Gastrocnemius medialis (tissue), 4 donors: ENCODE measurements around the gene ANKMY1.

Experiments
- POLR2A ChIP-seq, 2 donors: fragments of 450-650 bp; IDR thresholded peaks; one replicate each; pipeline ENCODE4 v1.6.1; 2017; ENCODE audit warnings: antibody characterized with exemption in 2 of 2, mild to moderate bottlenecking in 2 of 2, moderate library complexity in 2 of 2
- TF ChIP-seq, protein P1 (sequence below), 5 experiments: fragments of 450-650 bp in 3 of 5; fragments of 200-600 bp in 2 of 5; sonication (generic) in 2 of 5; IDR thresholded peaks in 4 of 5; conservative IDR thresholded peaks in 1 of 5; 1 replicate in 4 of 5; 2 replicates in 1 of 5; pipeline ENCODE4 v1.5.1; 2016 to 2019; ENCODE audit warnings: antibody characterized with exemption in 5 of 5, mild to moderate bottlenecking in 3 of 5, moderate library complexity in 3 of 5

DNA sequence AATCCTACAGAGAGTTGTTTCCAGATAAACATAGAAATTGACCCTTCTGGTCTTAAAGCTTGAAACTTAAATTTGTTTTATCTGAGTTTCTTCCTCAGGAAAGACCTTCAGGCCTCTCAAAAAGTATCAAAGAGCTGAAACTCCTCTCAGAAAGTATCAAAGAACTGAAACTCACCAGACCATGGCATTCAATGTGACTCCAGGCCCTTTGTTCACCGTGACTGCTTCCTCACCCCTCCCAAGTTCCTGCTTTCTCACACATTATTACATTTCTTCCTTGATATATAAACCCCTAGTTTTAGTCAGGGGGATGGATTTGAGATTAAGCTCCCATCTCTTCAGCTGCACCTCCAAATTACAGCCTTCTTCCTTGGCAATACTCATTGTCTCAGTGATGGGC, 6.0 kb downstream of the ANKMY1 start:
- TF ChIP-seq POLR2A (IDR thresholded peaks at IDR 0.05): no peak
- TF ChIP-seq, protein P1, sequence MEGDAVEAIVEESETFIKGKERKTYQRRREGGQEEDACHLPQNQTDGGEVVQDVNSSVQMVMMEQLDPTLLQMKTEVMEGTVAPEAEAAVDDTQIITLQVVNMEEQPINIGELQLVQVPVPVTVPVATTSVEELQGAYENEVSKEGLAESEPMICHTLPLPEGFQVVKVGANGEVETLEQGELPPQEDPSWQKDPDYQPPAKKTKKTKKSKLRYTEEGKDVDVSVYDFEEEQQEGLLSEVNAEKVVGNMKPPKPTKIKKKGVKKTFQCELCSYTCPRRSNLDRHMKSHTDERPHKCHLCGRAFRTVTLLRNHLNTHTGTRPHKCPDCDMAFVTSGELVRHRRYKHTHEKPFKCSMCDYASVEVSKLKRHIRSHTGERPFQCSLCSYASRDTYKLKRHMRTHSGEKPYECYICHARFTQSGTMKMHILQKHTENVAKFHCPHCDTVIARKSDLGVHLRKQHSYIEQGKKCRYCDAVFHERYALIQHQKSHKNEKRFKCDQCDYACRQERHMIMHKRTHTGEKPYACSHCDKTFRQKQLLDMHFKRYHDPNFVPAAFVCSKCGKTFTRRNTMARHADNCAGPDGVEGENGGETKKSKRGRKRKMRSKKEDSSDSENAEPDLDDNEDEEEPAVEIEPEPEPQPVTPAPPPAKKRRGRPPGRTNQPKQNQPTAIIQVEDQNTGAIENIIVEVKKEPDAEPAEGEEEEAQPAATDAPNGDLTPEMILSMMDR (IDR thresholded peaks at IDR 0.05 in 4 of 5, conservative IDR thresholded peaks at IDR 0.05 in 1 of 5): no peak
